Renal pelvis (tissue), 4 donors: ENCODE measurements around the gene CLDN20. TPM values are rescaled to one million over a fixed set of nuclear protein-coding genes. Genes with fewer than 3 reads are reported as not detected.
"Not testable (repeated sequence)": the region's sequence is repeated elsewhere in the genome, so short reads cannot be mapped to it uniquely, and the experiment has no call there.

Experiments
- DNase-seq: peaks from one replicate; pipeline ENCODE4 v3.0.0-alpha.2; 2013
- polyA plus RNA-seq, 3 donors: library from polyadenylated mRNA; unstranded; fragments of 120-200 nt; gene quantifications; one replicate each; pipeline ENCODE4 v1.2.1, GENCODE V29; 2013; ENCODE audit not compliant: insufficient read length in 3 of 3

The CLDN20 gene
- polyA plus RNA-seq, 3 donors = 1.1 to 3.5 (median 3.0) TPM

DNA sequence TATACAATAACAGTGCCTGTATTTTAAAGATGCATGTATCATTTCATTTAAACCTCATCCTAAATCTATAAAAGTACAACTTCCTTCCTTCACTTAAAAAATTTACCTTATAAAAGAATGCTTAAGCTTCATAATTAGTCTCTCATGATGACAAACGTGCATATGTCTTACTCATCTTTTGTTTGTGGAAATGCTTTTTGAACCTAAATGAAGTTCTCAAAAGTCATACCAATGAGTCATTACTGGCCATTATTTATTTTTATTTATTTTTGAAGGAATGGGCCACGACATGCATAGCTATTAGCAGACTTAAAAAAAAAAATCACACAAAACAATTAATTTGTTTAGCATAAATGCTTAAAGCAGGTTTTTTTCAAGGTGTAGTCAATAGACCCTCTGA lies 46.8 kb downstream of the CLDN20 start:
- DNase-seq = no peak

DNA sequence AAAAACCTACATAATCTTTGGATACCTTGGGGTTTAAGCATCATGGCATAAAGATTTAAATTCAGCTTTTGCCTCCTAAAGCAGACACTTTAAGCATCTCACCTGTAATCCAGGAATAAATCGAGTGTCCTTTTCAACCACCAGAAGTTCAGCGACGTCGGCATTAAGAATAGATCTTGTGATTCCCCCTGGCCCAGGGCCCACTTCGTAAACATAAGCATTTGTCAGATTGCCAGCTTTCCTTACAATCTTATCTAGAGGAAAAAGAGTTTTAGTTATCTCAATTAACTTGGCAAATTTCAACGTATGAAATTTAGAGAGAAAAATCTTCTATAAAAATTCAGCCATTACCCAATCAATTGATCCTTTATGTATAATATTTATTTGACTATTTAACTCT lies 47.3 kb downstream of the CLDN20 start:
- no peak for DNase-seq

DNA sequence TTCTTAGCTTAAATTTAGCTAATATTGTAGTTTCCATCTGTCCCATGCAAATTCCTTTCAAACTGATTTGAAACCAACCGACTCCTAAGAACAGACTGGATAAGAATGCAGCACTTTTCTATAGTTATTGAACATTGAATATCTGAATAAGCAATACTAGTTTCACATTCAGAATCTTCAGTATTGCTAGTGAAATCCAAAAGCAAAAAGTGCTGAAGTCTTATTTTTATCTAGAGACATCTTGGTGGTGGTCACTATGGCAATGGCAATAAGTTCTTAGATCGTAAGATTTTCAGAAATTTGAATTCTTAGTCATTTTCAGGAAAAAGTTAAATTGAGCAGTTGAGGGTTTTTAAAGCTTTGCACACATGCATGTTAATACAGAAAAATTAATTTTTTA lies 47.8 kb downstream of the CLDN20 start:
- no peak for DNase-seq

DNA sequence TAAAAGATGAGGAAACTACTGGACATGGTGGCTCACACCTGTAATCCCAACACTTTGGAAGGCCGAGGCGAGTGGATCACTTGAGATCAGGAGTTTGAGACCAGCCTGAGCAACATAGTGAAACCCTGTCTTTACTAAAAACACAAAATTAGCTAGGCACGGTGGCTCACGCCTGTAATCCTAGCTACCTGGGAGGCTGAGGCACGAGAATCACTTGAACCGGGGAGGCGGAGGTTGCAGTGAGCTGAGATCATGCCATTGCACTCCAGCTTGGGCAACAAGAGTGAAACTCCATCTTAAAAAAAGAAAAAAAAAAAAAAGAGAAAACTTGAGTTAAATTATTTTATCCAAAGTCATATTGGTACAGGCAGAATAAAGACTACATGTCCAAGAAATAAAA lies 49.1 kb downstream of the CLDN20 start:
- not testable (repeated sequence) for DNase-seq

DNA sequence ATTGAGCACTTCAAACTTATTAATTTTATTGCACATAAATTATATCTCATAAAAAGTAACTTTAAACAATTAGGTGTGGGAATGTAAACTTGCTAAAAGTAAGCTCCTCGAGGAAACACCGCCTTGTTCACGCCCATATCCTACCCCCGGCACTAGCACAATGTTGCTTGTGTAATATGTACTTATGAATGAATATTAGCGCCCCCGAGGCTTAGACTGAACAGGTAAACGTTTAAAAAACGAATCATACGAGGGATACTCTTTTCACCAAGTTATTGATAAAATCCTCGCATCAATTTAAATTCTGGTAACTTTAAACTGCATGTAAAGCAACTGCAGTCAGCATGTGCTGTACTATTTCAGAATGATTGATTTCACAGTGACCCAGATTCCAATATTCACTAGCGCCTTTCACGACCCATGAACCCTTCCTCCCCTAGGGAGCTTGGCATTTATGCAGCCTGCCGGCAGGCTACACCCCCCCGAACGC lies 49.8 kb downstream of the CLDN20 start:
- DNase-seq = no peak

DNA sequence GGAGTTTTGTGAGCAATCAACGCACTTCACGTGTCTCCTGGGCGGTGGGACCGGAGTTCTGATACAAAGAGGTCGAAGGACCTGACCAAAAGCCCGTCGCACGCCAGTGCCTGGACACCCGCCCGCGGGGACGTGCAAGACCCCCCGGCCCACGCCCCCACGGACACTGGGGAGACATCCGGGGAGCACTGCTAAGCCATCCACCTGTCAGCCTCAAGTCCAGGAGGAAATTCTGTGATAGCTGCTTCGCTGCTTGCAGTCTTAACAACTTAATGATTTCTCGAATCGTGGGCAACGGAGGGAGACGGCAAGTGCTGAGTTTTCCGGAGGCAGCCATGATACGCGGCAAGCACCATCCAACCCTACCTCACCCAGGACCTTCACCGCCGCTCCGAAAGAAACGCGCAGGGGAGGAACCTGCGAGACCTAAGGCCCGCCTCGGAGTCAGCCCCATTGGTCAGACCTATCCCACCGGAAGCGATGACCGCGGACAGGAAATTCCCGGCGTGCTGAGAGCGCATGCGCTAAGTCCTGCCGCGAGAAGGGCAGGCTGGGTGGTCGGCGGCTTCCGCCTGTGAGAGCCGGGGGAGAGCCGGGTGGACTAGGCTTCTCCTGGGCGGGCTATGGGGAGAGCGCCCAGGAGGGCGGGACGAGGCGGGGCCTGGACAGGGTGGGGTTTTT lies 50.4 kb downstream of the CLDN20 start, which contains the start of gene TFB1M:
TFB1M (minus strand) TSS at position 393 of the 681 bp plus-strand sequence; CDS start at position 337, 56 bp downstream.
- peak; percentile 98 for DNase-seq

DNA sequence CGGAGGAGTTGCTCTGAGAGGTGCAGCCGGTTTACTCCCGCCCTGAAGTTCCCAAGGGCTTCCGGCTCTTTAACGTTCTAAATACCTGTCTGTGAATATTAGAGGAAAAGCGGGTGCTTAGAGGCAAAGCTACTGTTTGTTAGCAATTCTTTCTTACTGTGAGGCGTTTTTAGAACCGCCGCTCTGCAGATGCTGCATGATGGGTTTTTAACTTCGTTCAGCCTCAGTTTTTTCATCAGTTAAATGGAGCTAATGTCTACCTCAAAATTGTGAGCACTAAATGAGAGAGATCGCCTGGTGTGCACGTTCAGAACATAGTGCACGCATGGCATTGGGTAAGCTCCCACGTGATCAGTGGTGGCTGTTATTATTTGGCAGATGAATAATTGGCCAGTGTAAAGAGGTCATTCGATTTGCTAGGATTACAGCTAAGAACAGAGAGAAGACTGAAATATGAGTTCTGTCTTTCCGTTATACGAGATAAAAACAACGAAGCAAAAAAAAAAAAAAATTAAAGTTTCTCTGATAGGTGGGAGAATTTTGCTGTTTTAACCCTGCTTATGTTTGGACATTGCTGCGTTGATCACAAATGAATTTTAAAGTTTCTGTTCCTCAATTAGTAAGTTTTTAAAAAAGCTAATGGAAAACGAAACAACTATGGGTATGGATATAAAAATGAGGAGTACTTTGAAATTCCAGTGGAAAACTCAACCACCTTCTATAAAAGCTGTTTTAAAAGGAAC lies 51.1 kb downstream of the CLDN20 start:
- no peak for DNase-seq

DNA sequence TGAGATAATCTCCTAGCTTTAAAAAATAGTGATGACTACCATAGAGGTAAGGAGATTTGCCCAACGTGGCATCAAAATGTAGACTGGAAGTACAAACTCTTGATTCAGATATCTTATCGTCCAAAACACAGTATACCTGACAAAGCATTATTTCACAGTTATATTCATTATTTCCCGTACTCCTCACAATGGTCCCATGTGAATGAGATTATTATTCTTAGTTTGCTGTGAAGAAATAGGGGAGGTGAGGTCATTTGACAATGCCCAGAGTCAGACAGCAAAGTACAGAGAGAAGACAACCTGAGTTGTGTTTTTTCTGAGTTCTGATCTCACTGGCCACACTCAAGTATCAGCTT lies 51.7 kb downstream of the CLDN20 start:
- DNase-seq = no peak

DNA sequence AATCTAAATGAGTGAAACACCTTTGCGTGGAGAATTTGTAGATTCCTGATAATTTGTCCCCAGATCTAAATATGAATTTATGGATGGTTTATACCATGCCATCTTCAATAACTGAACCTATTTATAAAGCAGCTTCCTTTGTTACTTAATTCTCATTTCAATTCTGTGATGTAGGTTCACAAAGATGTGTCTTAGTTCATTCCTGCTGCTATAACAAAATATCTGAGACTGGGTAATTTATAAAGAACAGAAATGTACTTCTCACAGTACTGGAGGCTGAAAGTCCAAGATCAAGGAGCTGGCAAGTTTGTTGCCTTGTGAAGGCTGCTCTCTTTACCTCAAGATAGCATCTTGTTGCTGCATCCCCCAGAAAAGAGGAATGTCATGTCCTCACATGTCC lies 52.6 kb downstream of the CLDN20 start:
- DNase-seq = no peak

DNA sequence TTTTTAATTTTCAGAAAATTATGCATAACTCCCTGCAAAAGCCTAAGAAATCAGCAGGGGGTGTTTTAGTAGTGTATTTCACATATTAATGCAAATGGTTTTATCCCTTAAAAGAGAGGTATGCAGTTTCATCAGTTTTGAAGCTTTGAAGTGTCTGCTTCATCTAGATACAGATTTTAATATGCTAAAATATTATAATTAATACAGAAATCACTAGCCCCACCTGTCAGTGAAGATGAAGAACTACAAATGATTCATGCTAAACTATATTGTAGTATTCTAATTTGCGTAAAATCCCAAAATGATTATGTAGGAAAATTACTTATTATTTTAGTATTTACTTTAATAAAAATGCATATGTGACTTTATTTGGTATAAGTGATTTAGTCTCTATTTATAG lies 53.4 kb downstream of the CLDN20 start:
- no peak for DNase-seq

DNA sequence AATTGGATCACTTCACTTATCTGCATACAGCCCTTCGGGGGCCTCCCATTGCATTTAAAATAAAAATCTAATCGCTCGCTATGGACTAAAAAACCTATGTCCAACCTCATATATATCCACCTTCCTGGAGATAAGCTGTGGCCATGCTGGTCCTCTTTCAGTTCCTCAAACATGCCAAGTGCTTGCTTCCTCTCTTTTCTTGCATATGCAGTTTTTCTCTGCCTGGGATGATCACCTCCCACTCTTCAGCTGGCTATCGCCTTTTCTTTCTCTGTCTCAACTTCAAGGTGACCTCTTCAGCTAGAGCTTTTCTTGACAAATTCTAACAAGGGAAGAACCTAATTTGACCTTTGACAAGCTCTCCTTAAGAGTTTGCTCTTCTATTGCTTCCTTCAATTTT lies 56.1 kb downstream of the CLDN20 start:
- DNase-seq = no peak

DNA sequence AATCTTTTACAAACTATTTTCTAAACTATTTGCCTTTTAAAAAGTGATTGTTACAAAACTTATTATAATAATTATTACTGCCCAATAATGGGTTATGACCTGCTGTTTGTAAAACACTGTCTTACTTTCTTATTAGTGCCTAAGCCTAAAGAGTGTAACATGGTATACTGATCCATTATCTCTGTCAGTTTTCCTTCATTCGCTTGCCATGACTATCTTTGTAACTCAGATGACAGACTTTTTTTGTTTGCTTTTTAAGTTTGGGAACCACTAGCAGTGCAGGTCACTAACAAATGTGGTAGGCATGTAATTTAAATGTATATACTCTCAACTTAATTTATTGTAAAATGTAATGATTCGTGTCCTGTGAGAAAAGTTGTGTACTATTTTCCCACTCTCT lies 60.4 kb downstream of the CLDN20 start:
- no peak for DNase-seq

DNA sequence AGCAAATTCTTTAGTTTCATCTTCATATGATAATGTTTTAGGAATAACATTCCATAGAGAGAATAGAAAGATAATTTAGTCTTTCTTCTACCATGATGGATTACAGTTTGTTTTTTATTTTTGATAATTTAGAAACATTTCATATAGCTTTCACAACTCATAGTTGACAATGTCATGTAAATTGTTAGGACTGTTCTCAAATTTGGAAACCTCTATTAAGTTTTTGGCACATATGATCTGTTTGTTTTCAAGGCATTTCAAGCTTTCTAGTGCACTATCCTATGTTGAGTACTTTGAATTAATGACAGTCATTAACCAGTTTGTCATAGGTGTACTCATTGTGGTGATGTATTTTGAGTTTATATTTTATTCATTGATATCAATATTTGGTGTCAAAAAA lies 61.2 kb downstream of the CLDN20 start:
- DNase-seq = no peak

DNA sequence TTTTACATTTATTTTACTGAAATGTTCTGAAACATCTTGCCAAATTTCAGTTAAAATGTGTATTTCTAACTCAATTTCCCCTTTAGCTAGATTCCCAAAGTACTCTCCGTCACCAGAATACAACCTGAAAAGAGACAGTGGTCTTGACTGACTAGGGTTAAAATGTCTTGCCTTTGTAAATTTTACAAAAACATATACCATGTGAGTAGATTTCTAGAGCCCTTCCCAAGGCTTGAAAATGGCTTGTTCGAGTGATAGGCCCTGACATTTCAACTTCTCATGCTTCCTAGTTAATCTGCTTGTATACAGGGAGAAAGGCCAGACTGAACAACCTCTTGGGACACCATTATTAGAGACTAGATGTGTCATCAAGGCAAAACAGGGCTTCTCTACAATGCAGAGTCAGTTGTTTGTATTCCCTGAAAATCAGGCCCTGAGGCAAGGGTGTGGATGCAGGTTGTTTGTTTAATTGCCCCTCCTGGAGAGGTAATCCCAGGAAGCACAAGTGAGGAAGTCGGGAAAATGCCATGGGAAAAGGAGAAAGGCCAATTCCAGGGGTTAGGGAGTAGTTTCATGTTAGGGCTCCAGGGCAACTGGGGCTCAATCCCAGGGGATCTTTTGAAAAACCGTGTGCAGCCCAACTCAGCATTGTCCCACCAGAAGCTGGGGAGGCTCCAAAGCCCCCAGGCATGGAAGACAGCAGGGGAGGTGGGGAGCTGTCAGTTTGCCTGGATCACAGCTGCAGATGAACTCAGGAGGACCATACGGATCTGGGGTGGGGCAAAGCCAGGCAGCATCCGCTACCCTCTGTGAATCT lies 62.1 kb downstream of the CLDN20 start:
- no peak for DNase-seq

Other genes starting within 250 kb of the CLDN20 start
- gene TFB1M, start 50.5 kb downstream of the CLDN20 start, polyA plus RNA-seq = 10 to 100 TPM; 16.4 to 23.7 (median 22.7) TPM
- 1 to 10 TPM; 1.2 to 2.7 (median 1.8) TPM for gene NOX3, start 191.8 kb downstream of the CLDN20 start, polyA plus RNA-seq